SK-N-SH (cell line): ENCODE measurements around the gene C3orf20.

Experiments used
- RFX5 ChIP-seq: IDR thresholded peaks from 2 replicates; pipeline ENCODE4 v1.6.1; 2012; ENCODE audit warnings: mild to moderate bottlenecking, improper control_type of control experiment, low read length
- SMC3 ChIP-seq: IDR thresholded peaks from 2 replicates; pipeline ENCODE4 v1.6.1; 2012; ENCODE audit warnings: low read depth, low read length, improper control_type of control experiment

GRCh38 chr3:14758959-14759358 lies 84.0 kb downstream of the C3orf20 start:
- no peak for TF ChIP-seq SMC3
- TF ChIP-seq RFX5: no peak
